Epithelial cell of prostate (primary cell): ENCODE data around the gene FILIP1L.
"Not testable (repeated sequence)": the region's sequence is repeated elsewhere in the genome, so short reads cannot be mapped to it uniquely, and the experiment has no call there.

Experiments
- DNase-seq: peaks from one replicate; pipeline ENCODE4 v3.0.0-alpha.2; 2011; ENCODE audit warnings: low read depth, low spot score
- H3K27ac ChIP-seq: fragments of 450-650 bp; 2 replicates; pipeline ENCODE4 v1.5.1; 2017; ENCODE audit warnings: mild to moderate bottlenecking

FILIP1L gene

GRCh38 chr3:100076731-100077529 is 37.4 kb downstream of the FILIP1L start:
- no peak for DNase-seq
- H3K27ac ChIP-seq, result no peak overlapping the region

GRCh38 chr3:100075851-100076730 is 38.2 kb downstream of the FILIP1L start:
- H3K27ac ChIP-seq, result no peak overlapping the region
- no peak for DNase-seq

GRCh38 chr3:100075196-100075595 is 39.1 kb downstream of the FILIP1L start:
- H3K27ac ChIP-seq, result no peak overlapping the region
- no peak for DNase-seq

- DNase-seq, result no peak
- H3K27ac ChIP-seq, result no peak overlapping the region
These were observed 40.5 kb downstream of the FILIP1L start for GRCh38 chr3:100073714-100074307.

GRCh38 chr3:100073049-100073713 is 41.1 kb downstream of the FILIP1L start:
- H3K27ac ChIP-seq, result no peak overlapping the region
- no peak for DNase-seq

- no peak overlapping the region for H3K27ac ChIP-seq
These were observed 41.8 kb downstream of the FILIP1L start for GRCh38 chr3:100072326-100073048.

GRCh38 chr3:100069472-100069871 is 44.8 kb downstream of the FILIP1L start:
- no peak for DNase-seq
- no peak overlapping the region for H3K27ac ChIP-seq

More at GRCh38 chr3:100072326-100073048, 41.8 kb downstream of the FILIP1L start:
- DNase-seq, result no peak

GRCh38 chr3:100068826-100069225 is 45.5 kb downstream of the FILIP1L start:
- no peak for DNase-seq
- H3K27ac ChIP-seq, result no peak overlapping the region

- no peak overlapping the region for H3K27ac ChIP-seq
- no peak for DNase-seq
These were observed 46.7 kb downstream of the FILIP1L start for GRCh38 chr3:100067589-100067988.

- no peak overlapping the region for H3K27ac ChIP-seq
- no peak for DNase-seq
These were observed 50.3 kb downstream of the FILIP1L start for GRCh38 chr3:100063929-100064461.

- no peak overlapping the region for H3K27ac ChIP-seq
- DNase-seq, result no peak
These were observed 51.6 kb downstream of the FILIP1L start for GRCh38 chr3:100062665-100063064.

GRCh38 chr3:100060685-100061484 is 53.4 kb downstream of the FILIP1L start:
- no peak for DNase-seq
- no peak overlapping the region for H3K27ac ChIP-seq

GRCh38 chr3:100059472-100059871 is 54.8 kb downstream of the FILIP1L start:
- H3K27ac ChIP-seq, result no peak overlapping the region

GRCh38 chr3:100057716-100058575 is 56.4 kb downstream of the FILIP1L start:
- DNase-seq, result no peak
- H3K27ac ChIP-seq, result no peak overlapping the region

More at GRCh38 chr3:100059472-100059871, 54.8 kb downstream of the FILIP1L start:
- no peak for DNase-seq

- DNase-seq, result no peak
- no peak overlapping the region for H3K27ac ChIP-seq
These were observed 60.2 kb downstream of the FILIP1L start for GRCh38 chr3:100053951-100054620.

GRCh38 chr3:100051513-100051912 is 62.8 kb downstream of the FILIP1L start:
- not testable (repeated sequence) for H3K27ac ChIP-seq, DNase-seq

GRCh38 chr3:100048248-100048647 is 66.1 kb downstream of the FILIP1L start:
- H3K27ac ChIP-seq, result peak overlapping the region; percentile 78
- no peak for DNase-seq
